Mesenchymal stem cell (in vitro differentiated cells and primary cell): ENCODE results near the gene NKAIN2.

ENCODE experiments used
- DNase-seq: peaks from one replicate; pipeline ENCODE4 v3.0.0-alpha.2; 2013
- H2AFZ ChIP-seq: one replicate; pipeline ENCODE4 v1.6.1; 2013; ENCODE audit warnings: low read depth, mild to moderate bottlenecking, control low read depth, inconsistent platforms, low read length, moderate library complexity
- H2AK5ac ChIP-seq: 2 replicates; pipeline ENCODE4 v1.6.1; 2013; ENCODE audit warnings: low read length, moderate library complexity, mild to moderate bottlenecking, inconsistent platforms; ENCODE audit not compliant: severe bottlenecking
- H2BK120ac ChIP-seq: one replicate; pipeline ENCODE4 v1.6.1; 2013; ENCODE audit warnings: low read depth, mild to moderate bottlenecking, inconsistent platforms, low read length, moderate library complexity
- H2BK12ac ChIP-seq, 2 experiments: one replicate each; pipeline ENCODE4 v1.6.1; 2013; ENCODE audit warnings: inconsistent platforms in 2 of 2, low read length in 2 of 2, mild to moderate bottlenecking in 2 of 2, moderate library complexity in 2 of 2, control low read depth in 1 of 2
- H2BK15ac ChIP-seq: one replicate; pipeline ENCODE4 v1.6.1; 2013; ENCODE audit warnings: mild to moderate bottlenecking, low read depth, inconsistent platforms; ENCODE audit not compliant: poor library complexity, severe bottlenecking
- H2BK5ac ChIP-seq: 2 replicates; pipeline ENCODE4 v1.6.1; 2013; ENCODE audit warnings: low read depth, mild to moderate bottlenecking, low read length, control low read depth, inconsistent platforms; ENCODE audit not compliant: poor library complexity, severe bottlenecking
- H3K14ac ChIP-seq, 2 experiments: one replicate each; pipeline ENCODE4 v1.6.1; 2013; ENCODE audit warnings: inconsistent platforms in 2 of 2, low read length in 2 of 2, control low read depth in 1 of 2, mild to moderate bottlenecking in 1 of 2, moderate library complexity in 1 of 2
- H3K18ac ChIP-seq, 2 experiments: one replicate each; pipeline ENCODE4 v1.6.1; 2013; ENCODE audit warnings: inconsistent platforms in 2 of 2, low read length in 2 of 2, control low read depth in 1 of 2, low read depth in 1 of 2, mild to moderate bottlenecking in 1 of 2
- H3K23ac ChIP-seq, 2 experiments: one replicate each; pipeline ENCODE4 v1.6.1; 2013; ENCODE audit warnings: inconsistent platforms in 2 of 2, low read length in 2 of 2, mild to moderate bottlenecking in 2 of 2, moderate library complexity in 2 of 2, control low read depth in 1 of 2
- H3K27ac ChIP-seq: 2 replicates; pipeline ENCODE4 v1.5.1; 2013; ENCODE audit warnings: mild to moderate bottlenecking, moderate library complexity, low read length, control low read depth, inconsistent platforms; ENCODE audit not compliant: poor library complexity, severe bottlenecking
- H3K27me3 ChIP-seq, 2 experiments: 2 replicates each; pipeline versions ENCODE4 v1.6.1 to v1.7.0; 2013; ENCODE audit warnings: low read length in 2 of 2, mild to moderate bottlenecking in 2 of 2, moderate library complexity in 2 of 2, control low read depth in 1 of 2, inconsistent platforms in 1 of 2; ENCODE audit not compliant: control insufficient read depth in 1 of 2, insufficient read depth in 1 of 2
- H3K36me3 ChIP-seq, 2 experiments: 2 replicates each; pipeline versions ENCODE4 v1.6.1 to v1.7.0; 2013; ENCODE audit warnings: low read length in 2 of 2, control low read depth in 1 of 2, inconsistent platforms in 1 of 2, low read depth in 1 of 2, mild to moderate bottlenecking in 1 of 2; ENCODE audit not compliant: insufficient read depth in 2 of 2, control insufficient read depth in 1 of 2
- H3K4ac ChIP-seq, 2 experiments: one replicate each; pipeline ENCODE4 v1.6.1; 2013; ENCODE audit warnings: inconsistent platforms in 2 of 2, low read length in 2 of 2, mild to moderate bottlenecking in 2 of 2, moderate library complexity in 2 of 2, control low read depth in 1 of 2, low read depth in 1 of 2
- H3K4me1 ChIP-seq: 2 replicates; pipeline ENCODE4 v1.6.1; 2013; ENCODE audit warnings: low read depth, low read length, control low read depth; ENCODE audit not compliant: control insufficient read depth, insufficient read depth
- H3K4me2 ChIP-seq: 2 replicates; pipeline ENCODE4 v1.6.1; 2013; ENCODE audit warnings: low read length, mild to moderate bottlenecking, inconsistent platforms; ENCODE audit not compliant: poor library complexity, severe bottlenecking
- H3K4me3 ChIP-seq, 2 experiments: 2 replicates each; pipeline versions ENCODE4 v1.5.1 to v1.7.0; 2013; ENCODE audit warnings: low read length in 2 of 2, mild to moderate bottlenecking in 2 of 2, control low read depth in 1 of 2, low read depth in 1 of 2; ENCODE audit not compliant: insufficient read depth in 1 of 2
- H3K79me1 ChIP-seq: replicated peaks from 2 replicates; pipeline ENCODE4 v1.6.1; 2013; ENCODE audit warnings: mild to moderate bottlenecking, control low read depth, low read length, inconsistent platforms; ENCODE audit not compliant: poor library complexity, severe bottlenecking
- H3K9ac ChIP-seq: 2 replicates; pipeline ENCODE4 v1.7.0; 2013; ENCODE audit warnings: mild to moderate bottlenecking, low read length, moderate library complexity
- H3K9me3 ChIP-seq: 2 replicates; pipeline ENCODE4 v1.7.0; 2013; ENCODE audit warnings: mild to moderate bottlenecking, low read length; ENCODE audit not compliant: control insufficient read depth
- H4K8ac ChIP-seq: one replicate; pipeline ENCODE4 v1.6.1; 2013; ENCODE audit warnings: inconsistent platforms, mild to moderate bottlenecking, low read length, moderate library complexity
- H4K91ac ChIP-seq: one replicate; pipeline ENCODE4 v1.6.1; 2013; ENCODE audit warnings: mild to moderate bottlenecking, low read length, inconsistent platforms
- WGBS: methylation state at CpG from one replicate; pipeline ENCODE4 v1.1.7; 2013; ENCODE audit warnings: mixed read lengths; 5-methylcytosine and 5-hydroxymethylcytosine counted together

Gene NKAIN2

GRCh38 chr6:124487623-124488431 lies 684.2 kb downstream of the NKAIN2 start:
- Histone ChIP-seq H3K27me3 (no peaks in the 10 kb centered on the region), H3K4ac (no peak overlapping the region), H3K9ac (no peak overlapping the region), H2BK12ac (no peak overlapping the region), H3K4me2 (no peak overlapping the region), H3K18ac (no peak overlapping the region), H3K23ac (no peak overlapping the region), H2AFZ (no peak overlapping the region), H3K14ac (no peak overlapping the region), H2AK5ac (no peak overlapping the region), H3K27ac (no peak overlapping the region), H3K36me3 (no peaks in the 10 kb centered on the region), H3K4me1 (no peaks in the 10 kb centered on the region), H2BK5ac (no peak overlapping the region), H2BK120ac (no peak overlapping the region), H2BK15ac (no peak overlapping the region), H3K4me3 (no peak overlapping the region), H4K8ac (no peak overlapping the region), H3K9me3 (no peaks in the 10 kb centered on the region), H3K79me1 (no peaks in the 10 kb centered on the region), H4K91ac (no peak overlapping the region)
- no CpG with 5 or more reads among the region's 4 CpGs for WGBS
- DNase-seq = peak; percentile 74

- no peaks in the 10 kb centered on the region for H3K4me1 ChIP-seq
- no peak overlapping the region for H3K23ac ChIP-seq
- no peak overlapping the region for H4K8ac ChIP-seq
- no peak overlapping the region for H2BK120ac ChIP-seq
- H3K27ac ChIP-seq = peak overlapping the region; percentile 40
- no CpG with 5 or more reads among the region's 1 CpG for WGBS
- H3K4me3 ChIP-seq = no peak overlapping the region
- no peaks in the 10 kb centered on the region for H3K9me3 ChIP-seq
- no peak overlapping the region for H3K4ac ChIP-seq
- H3K14ac ChIP-seq = no peak overlapping the region
- DNase-seq = peak; percentile 45
- no peaks in the 10 kb centered on the region for H3K79me1 ChIP-seq
- no peak overlapping the region for H3K9ac ChIP-seq
- no peak overlapping the region for H3K18ac ChIP-seq
- no peak overlapping the region for H3K4me2 ChIP-seq
- no peak overlapping the region for H2BK12ac ChIP-seq
- H3K36me3 ChIP-seq = no peaks in the 10 kb centered on the region
- no peak overlapping the region for H2AK5ac ChIP-seq
- no peak overlapping the region for H2AFZ ChIP-seq
- no peak overlapping the region for H4K91ac ChIP-seq
- no peak overlapping the region for H2BK15ac ChIP-seq
- H3K27me3 ChIP-seq = no peaks in the 10 kb centered on the region
- H2BK5ac ChIP-seq = no peak overlapping the region
Measured at GRCh38 chr6:124490122-124490521, 686.5 kb downstream of the NKAIN2 start.

GRCh38 chr6:124493259-124493658 lies 689.6 kb downstream of the NKAIN2 start:
- H2BK5ac ChIP-seq = no peak overlapping the region
- H3K9ac ChIP-seq = no peak overlapping the region
- H3K27ac ChIP-seq = no peak overlapping the region
- H2BK12ac ChIP-seq = no peak overlapping the region
- no peaks in the 10 kb centered on the region for H3K36me3 ChIP-seq
- WGBS = no CpG with 5 or more reads among the region's 1 CpG
- H3K9me3 ChIP-seq = no peaks in the 10 kb centered on the region
- H3K14ac ChIP-seq = no peak overlapping the region
- no peak overlapping the region for H4K91ac ChIP-seq
- H2AK5ac ChIP-seq = no peak overlapping the region
- H3K4me3 ChIP-seq = no peak overlapping the region
- H3K18ac ChIP-seq = no peak overlapping the region
- no peaks in the 10 kb centered on the region for H3K4me1 ChIP-seq
- H2BK120ac ChIP-seq = no peak overlapping the region
- no peak overlapping the region for H4K8ac ChIP-seq
- no peak for DNase-seq
- H3K23ac ChIP-seq = no peak overlapping the region
- no peak overlapping the region for H3K4me2 ChIP-seq
- no peaks in the 10 kb centered on the region for H3K27me3 ChIP-seq
- no peaks in the 10 kb centered on the region for H3K79me1 ChIP-seq
- no peak overlapping the region for H2AFZ ChIP-seq
- no peak overlapping the region for H3K4ac ChIP-seq
- no peak overlapping the region for H2BK15ac ChIP-seq

- H3K18ac ChIP-seq = no peak overlapping the region
- H3K27ac ChIP-seq = no peak overlapping the region
- H2BK5ac ChIP-seq = no peak overlapping the region
- no peak overlapping the region for H3K23ac ChIP-seq
- H3K36me3 ChIP-seq = no peaks in the 10 kb centered on the region
- WGBS = 84% methylated on average over 2 of the region's 2 CpGs
- H2BK12ac ChIP-seq = no peak overlapping the region
- H3K14ac ChIP-seq = no peak overlapping the region
- no peak overlapping the region for H3K9ac ChIP-seq
- H2BK15ac ChIP-seq = no peak overlapping the region
- H4K91ac ChIP-seq = no peak overlapping the region
- H3K9me3 ChIP-seq = no peaks in the 10 kb centered on the region
- H3K4ac ChIP-seq = no peak overlapping the region
- no peaks in the 10 kb centered on the region for H3K79me1 ChIP-seq
- no peak overlapping the region for H2BK120ac ChIP-seq
- no peaks in the 10 kb centered on the region for H3K4me1 ChIP-seq
- no peak overlapping the region for H2AFZ ChIP-seq
- no peaks in the 10 kb centered on the region for H3K27me3 ChIP-seq
- no peak overlapping the region for H4K8ac ChIP-seq
- no peak overlapping the region for H3K4me3 ChIP-seq
- no peak overlapping the region for H2AK5ac ChIP-seq
- H3K4me2 ChIP-seq = no peak overlapping the region
- DNase-seq = no peak
Measured at GRCh38 chr6:124494956-124495664, 691.4 kb downstream of the NKAIN2 start.
